ENCODE data around the gene CA6.
"Not testable (repeated sequence)": the region's sequence is repeated elsewhere in the genome, so short reads cannot be mapped to it uniquely, and the experiment has no call there.

The CA6 gene

DNA sequence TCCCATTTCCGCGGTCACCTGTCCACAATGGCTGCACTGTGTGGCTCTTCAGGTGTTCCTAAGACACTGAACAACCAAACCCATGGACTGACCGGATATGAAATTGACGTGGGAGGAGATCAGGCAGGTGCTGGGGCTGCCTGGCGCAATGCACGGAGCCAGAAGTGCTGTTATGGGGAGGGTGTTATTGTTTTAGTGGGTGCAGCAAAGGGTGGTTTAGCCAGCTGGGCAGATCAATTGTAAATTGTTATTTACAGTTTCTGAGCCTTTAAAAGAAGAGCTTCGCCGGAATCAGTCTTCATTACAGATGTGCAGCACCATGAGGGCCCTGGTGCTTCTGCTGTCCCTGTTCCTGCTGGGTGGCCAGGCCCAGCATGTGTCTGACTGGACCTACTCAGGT lies at the start of gene CA6:
TSS of gene CA6 (plus strand) at position 301 of the 400 bp plus-strand sequence. CDS start at position 320, 19 bp downstream.
- DNase-seq (ENCODE audit: low spot score) = no peak

DNA sequence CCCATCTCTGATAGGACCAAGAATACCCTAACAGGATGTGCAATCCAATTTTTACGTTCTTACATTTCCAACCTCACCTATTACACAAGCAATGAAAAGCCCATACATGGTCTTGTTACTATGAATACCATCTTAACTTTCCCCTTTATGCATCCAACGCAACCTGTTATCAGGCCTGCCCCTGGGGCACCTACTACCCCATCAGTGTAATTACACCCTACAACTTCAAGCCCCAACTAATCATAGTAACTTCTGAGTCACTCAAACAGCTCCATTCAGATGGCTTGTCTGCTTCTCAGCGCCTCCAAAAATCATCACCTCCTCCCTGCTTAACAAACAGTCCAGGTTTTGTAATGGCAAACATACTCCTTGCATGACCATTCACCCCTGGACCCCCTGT lies 48.9 kb upstream of the CA6 start:
- not testable (repeated sequence) for DNase-seq (ENCODE audit: low spot score)

DNA sequence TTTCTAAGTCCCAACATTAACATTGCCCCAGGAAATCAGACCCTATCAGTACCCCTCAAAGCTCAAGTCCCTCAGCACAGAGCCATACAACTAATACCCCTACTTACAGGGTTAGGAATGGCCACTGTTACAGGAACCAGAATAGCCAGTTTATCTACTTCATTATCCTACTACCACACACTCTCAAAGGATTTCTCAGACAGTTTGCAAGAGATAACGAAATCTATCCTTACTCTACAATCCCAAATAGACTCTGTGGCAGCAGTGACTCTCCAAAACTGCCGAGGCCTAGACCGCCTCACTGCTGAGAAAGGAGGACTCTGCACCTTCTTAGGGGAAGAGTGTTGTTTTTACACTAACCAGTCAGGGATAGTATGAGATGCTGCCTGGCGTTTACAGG lies 48.2 kb upstream of the CA6 start:
- DNase-seq (ENCODE audit: low spot score) = not testable (repeated sequence)

DNA sequence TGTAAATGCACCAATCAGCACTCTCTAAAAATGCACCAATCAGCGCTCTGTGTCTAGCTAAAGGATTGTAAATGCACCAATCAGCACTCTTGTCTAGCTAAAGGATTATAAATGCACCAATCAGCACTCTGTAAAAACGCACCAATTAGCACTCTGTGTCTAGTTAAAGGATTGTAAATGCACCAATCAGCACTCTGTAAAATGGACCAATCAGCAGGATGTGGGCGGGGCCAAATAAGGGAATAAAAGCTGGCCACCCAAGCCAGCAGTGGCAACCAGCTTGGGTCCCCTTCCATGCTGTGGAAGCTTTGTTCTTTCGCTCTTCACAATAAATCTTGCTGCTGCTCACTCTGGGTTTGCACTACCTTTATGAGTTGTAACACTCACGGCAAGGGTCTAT lies 47.2 kb upstream of the CA6 start:
- not testable (repeated sequence) for DNase-seq (ENCODE audit: low spot score)

DNA sequence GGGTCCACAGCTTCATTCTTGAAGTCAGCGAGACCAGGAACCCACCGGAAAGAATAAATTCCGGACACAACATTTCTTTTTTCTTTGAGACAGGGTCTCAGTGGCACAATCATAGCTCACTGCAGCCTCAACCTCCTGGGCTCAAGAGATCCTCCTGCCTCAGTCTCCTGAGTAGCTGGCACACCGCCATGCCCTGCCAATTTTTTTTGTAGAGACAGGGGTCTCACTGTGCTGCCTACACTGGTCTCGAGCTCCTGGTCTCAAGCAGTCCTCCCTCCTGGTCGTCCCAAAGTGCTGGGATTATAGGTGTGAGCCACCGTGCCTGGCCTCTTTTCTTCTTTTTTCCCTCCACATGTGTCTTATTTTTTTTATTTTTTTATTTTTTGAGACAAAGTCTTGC lies 46.6 kb upstream of the CA6 start:
- DNase-seq (ENCODE audit: low spot score) = no peak

DNA sequence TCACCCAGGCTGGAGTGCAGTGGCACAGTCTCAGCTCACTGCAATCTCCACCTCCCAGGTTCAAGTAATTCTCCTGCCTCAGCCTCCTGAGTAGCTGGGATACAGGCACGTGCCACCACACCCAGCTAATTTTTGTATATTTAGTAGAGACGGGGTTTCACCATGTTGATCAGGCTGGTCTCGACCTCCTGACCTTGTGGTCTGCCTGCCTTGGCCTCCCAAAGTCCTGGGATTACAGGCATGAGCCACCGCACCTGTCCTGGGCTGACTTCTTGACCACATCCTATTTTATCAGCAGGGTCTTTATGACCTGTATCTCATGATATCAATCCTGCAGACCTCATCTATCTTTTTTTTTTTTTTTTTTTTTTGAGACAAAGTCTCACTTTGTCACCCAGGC lies 45.0 kb upstream of the CA6 start:
- DNase-seq (ENCODE audit: low spot score) = not testable (repeated sequence)

DNA sequence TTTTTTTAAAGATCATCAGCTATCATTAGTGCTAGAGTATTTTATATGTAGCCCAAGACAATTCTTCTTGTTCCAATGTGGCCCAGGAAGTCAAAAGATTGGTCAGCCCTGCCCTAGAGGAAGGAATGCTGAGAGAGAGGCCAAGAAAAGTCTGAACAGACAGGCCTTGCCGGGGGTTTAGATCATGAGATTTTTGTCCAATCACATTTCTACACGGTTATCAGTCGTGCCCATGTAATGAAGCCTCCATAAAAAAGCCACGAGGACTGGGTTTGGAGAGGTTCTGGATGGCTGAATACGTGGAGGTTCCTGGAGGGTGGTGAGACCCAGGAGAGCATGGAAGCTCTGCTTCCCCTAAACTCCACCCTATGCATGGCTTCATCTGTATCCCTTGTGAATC lies 42.9 kb upstream of the CA6 start:
- no peak for DNase-seq (ENCODE audit: low spot score)

DNA sequence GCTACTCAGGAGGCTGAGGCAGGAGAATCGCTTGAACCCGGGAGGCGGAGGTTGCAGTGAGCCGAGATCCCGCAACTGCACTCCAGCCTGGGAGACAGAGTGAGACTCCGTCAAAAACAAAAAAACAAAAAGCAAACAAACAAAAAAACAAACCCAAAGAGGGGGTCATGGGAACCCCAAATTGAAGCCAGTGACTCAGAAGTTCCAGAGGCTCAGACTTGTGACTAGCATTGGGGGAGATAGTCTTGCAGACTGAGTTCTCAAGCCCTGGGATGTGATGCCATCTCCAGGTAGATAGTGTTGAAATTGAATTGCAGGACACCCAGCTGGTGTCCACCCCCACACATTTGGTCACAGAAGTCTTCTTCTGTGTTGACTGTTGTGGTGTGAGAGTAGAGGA lies 42.3 kb upstream of the CA6 start:
- DNase-seq (ENCODE audit: low spot score) = no peak

DNA sequence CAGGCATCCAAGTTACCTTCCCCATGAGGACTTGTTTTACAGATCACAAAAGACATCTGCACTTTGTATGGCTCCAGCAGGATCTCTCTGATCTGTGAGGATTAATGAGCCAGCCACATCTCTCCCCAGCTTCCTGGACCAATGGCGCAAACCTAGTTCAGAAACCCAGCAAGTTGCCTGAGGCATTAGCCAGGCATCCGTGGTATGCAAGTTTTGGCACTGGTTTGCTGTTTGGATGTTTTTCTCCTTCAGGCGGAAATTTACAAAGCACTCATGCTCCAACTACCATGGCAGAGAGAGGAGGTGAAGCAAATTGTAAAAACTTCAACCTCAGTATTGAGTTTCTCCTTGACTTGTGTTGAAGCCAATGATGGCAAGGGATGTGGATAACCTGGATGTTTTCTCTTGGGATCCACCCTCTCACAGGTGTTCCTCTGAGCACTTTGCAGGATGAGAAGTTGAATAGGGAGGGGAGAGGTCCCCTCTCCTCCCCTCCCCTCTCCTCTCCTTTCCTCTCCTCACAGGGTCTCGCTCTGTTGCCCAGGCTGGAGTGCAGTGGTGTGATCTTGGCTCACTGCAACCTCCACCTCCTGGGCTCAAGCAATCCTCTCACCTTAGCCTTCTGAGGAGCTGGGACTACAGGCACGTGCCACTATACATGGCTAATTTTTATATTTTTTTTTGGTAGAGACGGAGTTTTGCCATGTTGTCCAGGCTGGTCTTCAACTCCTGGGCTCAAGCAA lies 41.6 kb upstream of the CA6 start:
- DNase-seq (ENCODE audit: low spot score) = peak; percentile 25

DNA sequence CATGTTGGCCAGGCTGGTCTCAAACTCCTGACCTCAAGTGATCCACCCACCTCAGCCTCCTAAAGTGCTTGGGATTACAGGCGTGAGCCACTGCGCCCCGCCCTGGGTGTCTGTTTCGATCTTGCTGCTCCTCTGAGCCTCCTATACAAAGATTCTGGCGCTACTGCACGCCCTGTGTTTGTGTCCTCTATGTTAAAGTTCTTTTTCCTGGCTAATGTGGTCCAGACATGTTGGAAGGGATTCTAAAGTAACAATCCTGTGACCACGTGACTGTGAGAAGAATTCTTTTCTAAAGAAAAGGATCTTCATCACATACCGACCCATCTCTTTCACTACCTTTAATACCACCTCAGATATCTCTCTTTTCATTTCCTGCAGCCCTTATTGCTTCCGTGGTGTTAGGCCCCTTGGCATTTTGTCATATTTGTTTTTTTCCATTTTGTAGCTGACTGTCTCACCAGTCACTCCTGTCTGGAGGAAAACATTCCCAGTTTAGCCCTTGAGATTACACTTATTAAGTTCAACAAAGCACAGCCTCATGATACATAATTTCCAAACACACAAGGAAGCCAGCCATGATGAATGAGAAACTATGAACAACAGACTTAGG lies 40.0 kb upstream of the CA6 start:
- DNase-seq (ENCODE audit: low spot score) = no peak

DNA sequence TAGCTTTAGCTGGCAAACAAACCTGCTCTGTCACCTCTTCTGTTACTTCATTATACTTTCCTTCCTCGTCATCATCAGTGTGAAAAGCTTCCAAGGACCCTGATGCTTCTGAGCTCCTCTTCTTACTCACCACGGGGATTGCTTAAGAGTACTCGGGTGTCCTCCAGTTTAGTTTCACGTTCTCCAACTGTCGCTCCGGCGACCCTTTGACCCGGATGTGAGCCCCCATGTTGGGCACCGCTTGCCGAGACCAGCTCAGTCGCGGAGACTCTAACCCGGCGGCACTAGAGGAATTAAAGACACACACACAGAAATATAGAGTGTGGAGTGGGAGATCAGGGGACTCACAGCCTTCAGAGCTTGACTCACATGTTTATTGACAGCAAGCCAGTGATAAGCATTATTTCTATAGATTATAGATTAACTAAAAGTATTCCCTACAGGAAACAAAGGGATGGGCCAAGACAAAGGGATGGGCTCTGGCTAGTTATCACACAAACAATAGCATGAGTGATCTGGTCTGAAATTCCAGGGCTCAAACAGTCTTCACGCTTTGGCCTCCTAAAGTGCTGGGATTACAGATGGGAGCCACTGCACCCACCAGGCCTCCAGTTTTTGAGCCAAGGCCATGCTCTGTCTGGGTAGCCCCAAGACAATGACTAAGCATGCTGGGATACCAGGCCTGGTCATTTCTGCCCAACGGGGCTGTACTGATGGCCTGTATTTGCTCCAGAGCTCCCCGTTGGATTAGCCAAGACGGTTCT lies 37.1 kb upstream of the CA6 start:
- no peak for DNase-seq (ENCODE audit: low spot score)

DNA sequence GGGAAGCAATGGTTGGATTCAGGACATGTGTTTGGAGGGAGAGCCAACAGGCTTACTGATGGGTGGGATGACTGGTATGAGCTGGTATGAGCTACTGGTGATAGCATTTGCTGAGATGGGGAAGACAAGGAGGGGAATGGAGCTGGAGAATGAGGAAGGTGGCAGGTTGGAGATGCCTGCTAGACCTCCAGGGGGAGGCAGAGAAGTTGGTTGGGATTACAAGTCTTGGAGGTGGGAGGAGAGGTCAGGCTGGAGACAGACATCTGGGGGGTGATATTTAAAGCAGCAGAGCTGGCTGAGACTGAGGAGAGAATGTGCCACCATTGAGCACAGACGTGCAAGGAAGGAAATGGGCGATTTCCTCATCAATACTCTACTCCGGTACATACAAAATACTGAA lies 35.3 kb upstream of the CA6 start:
- DNase-seq (ENCODE audit: low spot score) = no peak

DNA sequence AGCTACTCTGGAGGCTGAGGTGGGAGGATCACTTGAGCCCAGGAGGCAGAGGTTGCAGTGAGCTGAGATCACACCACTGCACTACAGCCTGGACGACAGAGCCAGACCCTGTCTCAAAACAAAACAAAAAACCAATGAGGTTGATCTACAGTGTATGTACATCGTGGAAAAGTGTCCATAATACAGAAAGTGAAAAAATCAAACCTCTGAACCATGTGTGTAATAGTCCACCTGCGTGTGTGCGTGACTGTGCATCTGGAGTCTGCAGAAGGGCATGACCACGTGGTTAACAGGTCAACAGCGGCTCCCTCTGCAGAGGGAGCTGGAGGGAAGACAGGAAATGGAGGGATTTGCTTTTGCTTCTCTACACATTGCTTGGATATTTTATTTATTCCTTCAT lies 34.8 kb upstream of the CA6 start:
- DNase-seq (ENCODE audit: low spot score) = no peak

DNA sequence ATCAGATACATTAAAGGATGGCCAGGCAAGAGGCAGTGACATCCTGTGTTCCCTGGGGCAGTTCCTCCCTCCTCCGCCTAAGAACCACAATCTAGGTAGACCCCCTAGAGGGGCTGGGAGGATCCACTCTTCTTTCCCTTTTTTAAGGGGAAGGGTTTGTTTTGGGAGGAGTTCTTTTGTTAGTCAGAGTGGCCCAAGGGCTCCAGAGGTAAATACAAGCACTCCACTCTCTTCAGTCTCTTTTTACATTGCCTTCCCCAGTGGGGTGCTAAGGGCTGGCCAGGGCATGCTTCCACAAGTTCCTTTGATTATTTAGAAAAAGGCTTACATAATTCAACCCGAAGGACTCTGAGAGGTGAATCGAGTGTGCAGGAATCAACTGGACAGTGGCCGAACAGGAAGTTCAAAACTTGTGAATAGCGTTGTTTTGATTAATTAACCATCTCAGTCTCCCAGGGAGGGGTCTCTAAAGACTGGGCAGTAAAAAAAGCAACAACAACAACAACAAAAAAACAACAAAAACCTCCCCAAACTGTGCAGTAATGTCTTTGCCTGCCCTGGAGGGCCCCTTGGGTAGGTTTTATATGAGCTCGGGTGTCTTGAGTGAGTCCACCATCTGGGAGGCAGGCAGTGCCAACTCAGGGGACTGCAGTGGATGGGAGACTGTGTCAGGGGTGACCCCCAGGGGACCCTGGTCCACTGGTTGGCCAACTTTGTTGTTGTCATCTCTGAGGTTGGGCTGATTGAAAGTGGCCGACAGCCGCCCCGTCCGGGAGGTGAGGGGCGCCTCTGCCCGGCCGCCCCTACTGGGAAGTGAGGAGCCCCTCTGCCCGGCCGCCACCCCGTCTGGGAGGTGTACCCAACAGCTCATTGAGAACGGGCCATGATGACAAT lies 34.0 kb upstream of the CA6 start:
- no peak for DNase-seq (ENCODE audit: low spot score)

DNA sequence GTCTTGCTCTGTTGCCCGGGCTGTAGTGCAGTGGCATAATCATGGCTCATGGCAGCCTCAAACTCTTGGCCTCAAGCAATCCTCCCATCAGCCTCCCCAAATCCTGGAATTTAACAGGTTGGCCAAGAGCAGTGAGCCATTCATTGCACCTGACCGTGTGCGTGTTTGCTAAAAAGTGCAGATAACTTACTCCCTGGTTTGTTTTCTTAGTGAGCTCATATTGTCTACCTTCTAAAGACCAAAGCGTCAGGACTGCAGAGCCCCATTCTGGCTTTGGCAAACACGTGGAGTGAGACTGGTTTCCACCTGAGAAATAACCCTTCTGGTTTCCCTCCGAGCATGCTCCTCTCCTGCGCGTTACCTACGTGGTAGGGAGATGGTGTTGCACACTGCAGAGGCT lies 32.2 kb upstream of the CA6 start:
- DNase-seq (ENCODE audit: low spot score) = no peak

DNA sequence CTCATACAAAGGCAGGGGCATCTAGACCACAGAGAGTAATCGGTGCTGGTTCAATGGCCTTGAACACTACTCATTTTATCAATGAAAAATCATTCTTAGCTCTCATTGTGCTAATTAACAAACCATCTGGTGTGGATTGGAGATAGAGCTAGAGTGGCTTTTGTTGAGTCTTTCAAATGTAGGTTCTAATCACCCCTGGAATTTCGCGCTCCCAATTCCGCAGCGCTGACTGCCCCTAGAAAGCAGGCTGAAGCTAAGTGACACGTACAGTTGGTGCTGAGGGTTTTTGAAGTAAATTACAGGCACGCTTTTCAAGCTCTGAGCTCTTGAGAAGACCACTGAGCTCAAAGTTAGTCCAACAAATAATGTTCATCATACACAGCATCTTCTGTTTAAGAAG lies 31.2 kb upstream of the CA6 start:
- DNase-seq (ENCODE audit: low spot score) = no peak

DNA sequence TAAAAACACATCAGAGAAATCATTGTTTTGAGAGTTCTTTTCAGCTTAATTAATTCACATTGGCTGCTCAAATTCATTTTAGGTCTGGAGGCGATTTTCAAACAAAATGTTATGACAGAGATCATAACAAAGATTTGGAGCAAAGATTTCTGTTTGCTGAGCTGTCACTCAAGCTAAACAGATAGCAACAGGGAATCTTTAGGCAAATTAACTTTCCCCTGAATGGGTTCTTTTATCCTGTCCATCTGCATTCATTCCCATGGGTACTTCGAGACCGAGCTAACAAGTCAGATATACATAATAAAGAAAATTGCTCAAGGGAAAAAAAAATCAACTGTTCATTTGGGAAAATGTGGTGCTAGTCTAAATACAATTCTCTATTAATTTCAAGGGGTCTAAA lies 30.2 kb upstream of the CA6 start:
- DNase-seq (ENCODE audit: low spot score) = no peak

DNA sequence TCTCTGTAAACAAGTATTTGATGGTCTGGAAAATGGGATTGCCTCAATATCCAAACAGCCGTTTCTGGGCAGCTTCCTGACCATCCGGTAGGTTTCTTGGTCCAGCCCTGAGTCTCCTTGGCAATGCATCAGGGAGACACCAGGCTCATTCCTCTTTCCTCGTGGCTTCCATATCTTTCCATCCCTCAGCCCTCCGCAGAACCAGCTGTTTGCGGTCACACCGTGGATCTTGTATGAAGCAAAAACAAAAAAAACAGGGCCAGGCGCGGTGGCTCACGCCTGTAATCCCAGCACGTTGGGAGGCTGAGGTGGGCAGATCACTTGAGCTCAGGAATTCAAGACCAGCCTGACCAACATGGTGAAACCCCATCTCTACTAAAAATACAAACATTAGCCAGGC lies 28.1 kb upstream of the CA6 start:
- DNase-seq (ENCODE audit: low spot score) = not testable (repeated sequence)

DNA sequence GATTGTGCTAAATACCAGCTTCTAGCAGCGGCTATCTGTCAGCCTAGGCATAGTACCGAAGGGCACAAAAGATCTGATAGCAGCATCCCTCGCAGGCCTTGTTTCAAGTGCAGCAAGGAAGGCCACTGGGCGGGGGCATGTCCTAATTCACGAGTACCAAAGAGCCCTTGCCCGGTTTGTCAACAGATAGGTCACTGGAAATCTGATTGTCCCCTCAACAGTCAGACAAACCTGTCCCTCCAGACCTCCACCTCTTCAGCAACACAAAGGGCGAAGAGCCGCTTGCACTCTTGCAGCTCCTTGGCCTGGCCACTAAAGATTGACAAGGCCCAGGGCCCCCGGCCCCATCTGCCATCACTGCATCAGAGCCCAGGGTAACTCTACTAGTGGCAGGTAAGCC lies 22.7 kb upstream of the CA6 start:
- no peak for DNase-seq (ENCODE audit: low spot score)

DNA sequence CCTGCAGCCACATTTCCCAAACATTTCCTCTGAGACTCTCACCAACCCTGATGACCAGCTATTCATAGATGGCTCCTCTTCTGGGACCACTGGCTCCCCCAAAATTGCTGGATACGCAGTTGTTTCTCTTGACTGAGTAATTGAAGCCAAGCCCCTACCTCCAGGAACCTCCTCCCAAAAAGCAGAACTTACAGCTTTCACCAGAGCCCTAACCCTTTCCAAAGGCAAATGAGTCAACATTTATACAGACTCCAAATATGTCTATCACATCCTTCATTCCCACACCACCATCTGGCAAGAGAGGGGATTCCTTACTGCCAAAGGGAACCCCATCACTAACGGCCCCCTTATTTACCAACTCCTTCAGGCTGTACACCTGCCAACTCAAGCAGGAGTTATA lies 20.3 kb upstream of the CA6 start:
- no peak for DNase-seq (ENCODE audit: low spot score)

DNA sequence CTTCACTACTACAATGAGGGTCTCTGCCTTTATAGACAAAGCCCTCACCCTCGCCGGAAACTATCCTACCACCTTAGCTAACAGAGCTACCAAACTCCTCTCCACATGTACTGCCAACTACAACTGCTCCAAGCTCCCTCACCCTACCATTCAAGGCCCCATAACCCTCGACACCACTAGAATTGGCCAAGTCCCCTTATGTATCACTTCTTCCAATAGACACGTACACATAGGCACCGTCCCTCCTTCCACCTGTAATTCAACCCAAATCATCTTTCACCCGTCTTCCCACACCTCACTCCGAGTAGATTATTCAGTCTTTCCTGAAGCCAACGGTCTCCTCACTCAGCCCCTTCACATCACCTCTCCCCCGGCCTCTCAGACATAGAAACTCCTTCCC lies 19.7 kb upstream of the CA6 start:
- no peak for DNase-seq (ENCODE audit: low spot score)
